Lower lobe of right lung (tissue), 2 donors: ENCODE results near the gene ICE1. TPM values are rescaled to one million over a fixed set of nuclear protein-coding genes. Genes with fewer than 3 reads are reported as not detected.

ENCODE experiments used
- ATAC-seq, 2 donors: fragments of 200-7000 bp; cut with Tn5 transposase; one replicate each; pipeline ENCODE4 v1.9.1; 2020 to 2022; ENCODE audit warnings: mild to moderate bottlenecking in 2 of 2, moderate library complexity in 2 of 2
- DNase-seq: peaks from one replicate; pipeline ENCODE4 v3.0.0-alpha.2; 2020
- H3K27ac ChIP-seq: fragments of 200-600 bp; one replicate; pipeline ENCODE4 v1.8.0; 2022
- H3K27me3 ChIP-seq: fragments of 200-600 bp; one replicate; pipeline ENCODE4 v1.8.0; 2022; ENCODE audit warnings: low read depth
- H3K36me3 ChIP-seq: fragments of 200-600 bp; one replicate; pipeline ENCODE4 v1.8.0; 2022; ENCODE audit warnings: mild to moderate bottlenecking
- H3K4me1 ChIP-seq: fragments of 200-600 bp; one replicate; pipeline ENCODE4 v1.8.0; 2022
- H3K4me3 ChIP-seq: fragments of 200-600 bp; one replicate; pipeline ENCODE4 v1.8.0; 2022; ENCODE audit warnings: mild to moderate bottlenecking
- H3K9me3 ChIP-seq: fragments of 200-600 bp; one replicate; pipeline ENCODE4 v1.8.0; 2022
- intact Hi-C: fragments of 100-400 bp; cut with DNase I; formaldehyde crosslinking; loops from one replicate; pipeline ENCODE4 v1.11.0; 2022
- total RNA-seq: library from RNA; stranded (reverse); fragmentation: NEBNext Ultra II Directional; extraction: Animal tissue kit (Norgen Biotek cat#: 25700); gene quantifications from one replicate; pipeline ENCODE4 v1.2.1, GENCODE V29; 2021
- TF ChIP-seq, protein P1 (sequence below): fragments of 200-600 bp; IDR thresholded peaks from one replicate; pipeline ENCODE4 v1.8.0; 2022; ENCODE audit warnings: antibody characterized with exemption, mild to moderate bottlenecking
- donor health status: DM: no; HTN: yes; CAD: no; lungs with severe emphysema.

The ICE1 gene
- total RNA-seq, 1 donor from 2014 or later, result 28.1 TPM

DNA sequence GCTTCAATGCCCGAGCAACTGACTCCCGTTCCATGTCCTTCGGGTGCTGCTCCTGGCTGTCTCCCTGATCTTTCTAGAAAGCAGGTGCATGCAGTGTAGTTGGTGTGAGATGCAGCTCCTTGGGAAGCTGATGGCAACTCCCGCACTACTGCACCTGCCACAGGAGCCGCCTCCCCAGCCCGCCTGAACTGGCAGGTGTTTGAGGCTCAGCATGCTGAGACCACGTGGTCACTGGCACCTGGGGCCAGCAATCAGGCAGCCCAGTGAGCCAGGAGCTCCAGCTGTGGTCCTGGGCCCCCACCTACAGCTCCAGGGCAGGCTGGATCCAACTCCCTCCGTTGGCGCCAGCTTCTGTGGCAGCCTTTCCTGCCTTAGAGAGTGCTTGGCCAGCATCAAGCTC, 111.5 kb downstream of the ICE1 start:
- TF ChIP-seq, protein P1, sequence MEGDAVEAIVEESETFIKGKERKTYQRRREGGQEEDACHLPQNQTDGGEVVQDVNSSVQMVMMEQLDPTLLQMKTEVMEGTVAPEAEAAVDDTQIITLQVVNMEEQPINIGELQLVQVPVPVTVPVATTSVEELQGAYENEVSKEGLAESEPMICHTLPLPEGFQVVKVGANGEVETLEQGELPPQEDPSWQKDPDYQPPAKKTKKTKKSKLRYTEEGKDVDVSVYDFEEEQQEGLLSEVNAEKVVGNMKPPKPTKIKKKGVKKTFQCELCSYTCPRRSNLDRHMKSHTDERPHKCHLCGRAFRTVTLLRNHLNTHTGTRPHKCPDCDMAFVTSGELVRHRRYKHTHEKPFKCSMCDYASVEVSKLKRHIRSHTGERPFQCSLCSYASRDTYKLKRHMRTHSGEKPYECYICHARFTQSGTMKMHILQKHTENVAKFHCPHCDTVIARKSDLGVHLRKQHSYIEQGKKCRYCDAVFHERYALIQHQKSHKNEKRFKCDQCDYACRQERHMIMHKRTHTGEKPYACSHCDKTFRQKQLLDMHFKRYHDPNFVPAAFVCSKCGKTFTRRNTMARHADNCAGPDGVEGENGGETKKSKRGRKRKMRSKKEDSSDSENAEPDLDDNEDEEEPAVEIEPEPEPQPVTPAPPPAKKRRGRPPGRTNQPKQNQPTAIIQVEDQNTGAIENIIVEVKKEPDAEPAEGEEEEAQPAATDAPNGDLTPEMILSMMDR, result no peak
- no peaks in the 10 kb centered on the region for H3K36me3 ChIP-seq
- H3K4me1 ChIP-seq, result no peaks in the 10 kb centered on the region
- no peaks in the 10 kb centered on the region for H3K27me3 ChIP-seq
- intact Hi-C loops, result no loop called here
- DNase-seq (no peak), ATAC-seq (no peak)
- no peak overlapping the region for H3K4me3 ChIP-seq
- H3K27ac ChIP-seq, result no peak overlapping the region
- H3K9me3 ChIP-seq, result no peaks in the 10 kb centered on the region

DNA sequence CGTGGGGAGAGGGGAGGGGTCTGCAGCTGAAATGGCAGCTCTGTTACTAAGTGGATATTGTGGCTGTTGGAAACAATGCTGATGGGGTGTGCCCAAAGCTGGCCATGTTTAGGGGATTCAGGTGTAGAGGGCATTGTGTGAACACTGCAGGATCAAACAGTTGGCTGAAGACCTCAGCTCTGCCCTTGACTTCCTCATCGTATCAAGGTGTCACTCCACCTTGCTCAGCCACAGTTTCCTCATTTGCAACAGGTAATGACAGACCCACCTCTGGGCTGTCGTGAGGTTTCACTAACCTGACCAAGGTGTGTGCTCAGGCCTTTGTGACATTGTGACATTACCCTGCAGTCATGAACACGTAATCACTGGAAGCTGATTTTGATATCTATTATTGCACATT, 111.9 kb downstream of the ICE1 start:
- no peaks in the 10 kb centered on the region for H3K4me1 ChIP-seq
- no peak overlapping the region for H3K4me3 ChIP-seq
- no peak overlapping the region for H3K27ac ChIP-seq
- no peaks in the 10 kb centered on the region for H3K36me3 ChIP-seq
- DNase-seq (no peak), ATAC-seq (no peak)
- no peaks in the 10 kb centered on the region for H3K9me3 ChIP-seq
- no peaks in the 10 kb centered on the region for H3K27me3 ChIP-seq
- TF ChIP-seq, protein P1, result no peak
- intact Hi-C loops, result no loop called here

DNA sequence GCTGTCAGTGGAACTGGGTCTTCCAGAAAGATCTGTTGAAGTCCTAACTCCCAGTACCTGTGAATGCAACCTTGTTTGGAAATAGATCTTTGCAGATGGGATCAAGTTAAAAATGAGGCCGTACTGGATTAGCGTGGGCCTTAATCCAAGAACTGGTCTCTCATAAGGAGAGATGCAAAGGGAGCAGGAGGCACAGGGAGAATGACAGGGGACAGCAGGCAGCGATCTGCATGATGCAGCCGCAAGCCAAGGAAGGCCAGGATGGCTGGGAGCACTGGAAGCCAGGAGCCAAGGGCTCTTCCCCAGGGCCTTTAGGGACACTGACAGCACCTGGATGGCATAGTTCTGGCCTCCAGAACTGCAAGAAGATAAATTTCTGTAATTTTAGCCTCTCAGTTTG, 114.4 kb downstream of the ICE1 start:
- Histone ChIP-seq H3K27me3 (no peaks in the 10 kb centered on the region), H3K9me3 (no peaks in the 10 kb centered on the region), H3K36me3 (no peaks in the 10 kb centered on the region), H3K27ac (no peak overlapping the region), H3K4me3 (no peak overlapping the region), H3K4me1 (no peaks in the 10 kb centered on the region)
- DNase-seq (no peak), ATAC-seq (no peak)
- TF ChIP-seq, protein P1, result no peak
- intact Hi-C loops, result no loop called here

DNA sequence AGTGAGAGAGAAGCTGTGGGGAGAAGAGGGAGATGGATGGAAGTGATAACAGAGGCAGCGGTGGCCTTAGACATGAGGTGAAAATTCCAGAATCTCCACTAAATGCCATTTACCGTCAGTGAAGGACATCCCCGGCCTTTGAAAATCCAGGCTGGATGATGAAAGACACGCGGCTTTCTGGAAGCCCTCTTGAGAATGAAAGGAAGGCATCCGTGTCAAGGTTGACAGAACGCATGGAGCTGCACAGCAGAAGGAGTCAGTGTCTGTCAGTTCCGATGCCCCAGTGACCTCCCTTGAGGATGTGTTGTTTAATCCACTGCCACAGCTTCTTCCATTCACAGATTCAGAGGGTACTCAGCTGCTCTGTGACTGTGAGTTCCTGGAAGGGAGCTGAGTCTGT, 114.9 kb downstream of the ICE1 start:
- intact Hi-C loops, result no loop called here
- TF ChIP-seq, protein P1, result no peak

DNA sequence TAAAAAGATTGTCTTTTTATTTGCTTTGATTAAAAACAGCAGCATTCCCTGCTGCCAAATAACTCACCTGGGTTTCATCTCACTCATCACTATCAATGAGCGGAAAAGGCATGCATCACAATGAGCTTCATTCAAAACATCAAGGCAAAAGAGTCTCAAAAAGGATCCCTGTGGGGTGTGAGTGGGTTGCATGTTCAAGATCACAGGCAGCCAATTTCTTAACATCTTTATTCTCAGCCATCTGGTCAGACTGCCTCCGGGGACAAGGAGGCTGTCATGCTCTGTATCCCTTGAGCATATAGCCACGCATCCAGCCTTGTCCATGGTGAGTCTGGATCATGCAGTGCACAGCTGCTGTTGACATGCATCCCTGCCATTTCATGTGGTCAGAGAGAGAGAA, 117.1 kb downstream of the ICE1 start:
- no peak overlapping the region for H3K4me3 ChIP-seq
- no peaks in the 10 kb centered on the region for H3K27me3 ChIP-seq
- intact Hi-C loops, result no loop called here
- DNase-seq, result no peak
- ATAC-seq, result no peak
- no peak overlapping the region for H3K27ac ChIP-seq
- no peaks in the 10 kb centered on the region for H3K9me3 ChIP-seq
- H3K36me3 ChIP-seq, result no peaks in the 10 kb centered on the region
- H3K4me1 ChIP-seq, result no peaks in the 10 kb centered on the region
- TF ChIP-seq, protein P1, result no peak

More for the DNA sequence above, 114.9 kb downstream of the ICE1 start:
- no peak for ATAC-seq
- H3K27ac ChIP-seq, result no peak overlapping the region
- H3K36me3 ChIP-seq, result no peaks in the 10 kb centered on the region
- H3K9me3 ChIP-seq, result no peaks in the 10 kb centered on the region
- H3K4me3 ChIP-seq, result no peak overlapping the region
- DNase-seq, result no peak
- H3K4me1 ChIP-seq, result no peaks in the 10 kb centered on the region
- no peaks in the 10 kb centered on the region for H3K27me3 ChIP-seq
